ENCODE measurements around the gene CAMK1.

DNA sequence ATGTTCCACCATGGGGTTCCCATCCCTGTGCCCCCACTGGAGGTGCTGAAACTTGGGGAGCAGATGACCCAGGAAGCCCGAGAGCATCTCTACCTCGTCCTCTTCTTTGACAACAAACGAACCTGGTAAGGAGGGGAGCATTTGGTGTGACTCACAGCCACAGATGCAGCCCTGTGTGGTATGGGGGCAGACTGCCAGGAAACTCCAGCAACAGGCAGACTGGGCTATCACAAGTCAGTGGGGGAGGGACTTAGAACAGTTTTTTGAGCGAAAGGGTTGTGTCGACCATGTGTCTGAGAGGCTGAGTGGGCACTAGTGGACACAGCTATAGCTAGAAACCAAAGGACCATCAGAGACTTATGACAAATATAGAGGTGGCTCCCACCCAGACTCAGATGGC is 23.4 kb downstream of the CAMK1 start:
- TF ChIP-seq CTCF (IDR thresholded peaks at IDR 0.05; ENCODE audit: low read depth, low read length, missing input control) (no peak), RAD21 (IDR thresholded peaks at IDR 0.05) (no peak), TAF1 (conservative IDR thresholded peaks at IDR 0.05) (no peak), MAX (IDR thresholded peaks at IDR 0.05) (no peak), RXRA (IDR thresholded peaks at IDR 0.05) (no peak), NR2F2 (IDR thresholded peaks at IDR 0.05) (no peak)
- TF ChIP-seq, protein P1, sequence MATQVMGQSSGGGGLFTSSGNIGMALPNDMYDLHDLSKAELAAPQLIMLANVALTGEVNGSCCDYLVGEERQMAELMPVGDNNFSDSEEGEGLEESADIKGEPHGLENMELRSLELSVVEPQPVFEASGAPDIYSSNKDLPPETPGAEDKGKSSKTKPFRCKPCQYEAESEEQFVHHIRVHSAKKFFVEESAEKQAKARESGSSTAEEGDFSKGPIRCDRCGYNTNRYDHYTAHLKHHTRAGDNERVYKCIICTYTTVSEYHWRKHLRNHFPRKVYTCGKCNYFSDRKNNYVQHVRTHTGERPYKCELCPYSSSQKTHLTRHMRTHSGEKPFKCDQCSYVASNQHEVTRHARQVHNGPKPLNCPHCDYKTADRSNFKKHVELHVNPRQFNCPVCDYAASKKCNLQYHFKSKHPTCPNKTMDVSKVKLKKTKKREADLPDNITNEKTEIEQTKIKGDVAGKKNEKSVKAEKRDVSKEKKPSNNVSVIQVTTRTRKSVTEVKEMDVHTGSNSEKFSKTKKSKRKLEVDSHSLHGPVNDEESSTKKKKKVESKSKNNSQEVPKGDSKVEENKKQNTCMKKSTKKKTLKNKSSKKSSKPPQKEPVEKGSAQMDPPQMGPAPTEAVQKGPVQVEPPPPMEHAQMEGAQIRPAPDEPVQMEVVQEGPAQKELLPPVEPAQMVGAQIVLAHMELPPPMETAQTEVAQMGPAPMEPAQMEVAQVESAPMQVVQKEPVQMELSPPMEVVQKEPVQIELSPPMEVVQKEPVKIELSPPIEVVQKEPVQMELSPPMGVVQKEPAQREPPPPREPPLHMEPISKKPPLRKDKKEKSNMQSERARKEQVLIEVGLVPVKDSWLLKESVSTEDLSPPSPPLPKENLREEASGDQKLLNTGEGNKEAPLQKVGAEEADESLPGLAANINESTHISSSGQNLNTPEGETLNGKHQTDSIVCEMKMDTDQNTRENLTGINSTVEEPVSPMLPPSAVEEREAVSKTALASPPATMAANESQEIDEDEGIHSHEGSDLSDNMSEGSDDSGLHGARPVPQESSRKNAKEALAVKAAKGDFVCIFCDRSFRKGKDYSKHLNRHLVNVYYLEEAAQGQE (IDR thresholded peaks at IDR 0.05): no peak

All from liver (tissue), 3 donors.